ENCODE data around the gene SLC16A13. TPM values are rescaled to one million over a fixed set of nuclear protein-coding genes. Genes with fewer than 3 reads are reported as not detected.

Gene SLC16A13
- total RNA-seq, 1 donor from 2014 or later: 11.1 TPM

DNA sequence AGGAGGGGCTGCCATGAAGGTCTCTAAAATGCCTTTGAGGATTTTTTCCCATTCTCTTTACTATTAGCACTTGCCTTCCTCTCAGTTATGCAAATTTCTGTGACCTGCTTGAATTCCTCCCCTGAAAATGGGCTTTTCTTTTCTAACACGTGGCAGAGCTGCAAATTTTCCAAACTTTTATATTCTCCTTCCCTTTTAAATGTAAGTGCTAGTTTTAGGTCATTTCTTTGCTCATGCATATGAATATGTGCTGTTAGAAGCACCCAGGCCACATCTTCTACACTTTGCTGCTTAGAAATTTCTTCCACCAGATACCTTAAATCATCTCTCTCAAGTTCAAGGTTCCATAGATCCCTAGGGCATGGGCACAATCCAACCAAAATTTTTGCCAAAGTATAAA lies 32.5 kb downstream of the SLC16A13 start:
- Mint-ChIP-seq H3K4me3 (no peak overlapping the region), H3K27ac (ENCODE audit: unreplicated experiment) (no peak overlapping the region), H3K27me3 (ENCODE audit: low read depth) (peaks cover 10% of the 10 kb centered on the region), H3K36me3 (ENCODE audit: low read depth) (peaks cover 3% of the 10 kb centered on the region), H3K9me3 (peaks cover 7% of the 10 kb centered on the region), H3K4me1 (peaks cover 10% of the 10 kb centered on the region)
- DNase-seq (ENCODE audit: low read depth, low spot score): no peak
- TF ChIP-seq, protein P1, sequence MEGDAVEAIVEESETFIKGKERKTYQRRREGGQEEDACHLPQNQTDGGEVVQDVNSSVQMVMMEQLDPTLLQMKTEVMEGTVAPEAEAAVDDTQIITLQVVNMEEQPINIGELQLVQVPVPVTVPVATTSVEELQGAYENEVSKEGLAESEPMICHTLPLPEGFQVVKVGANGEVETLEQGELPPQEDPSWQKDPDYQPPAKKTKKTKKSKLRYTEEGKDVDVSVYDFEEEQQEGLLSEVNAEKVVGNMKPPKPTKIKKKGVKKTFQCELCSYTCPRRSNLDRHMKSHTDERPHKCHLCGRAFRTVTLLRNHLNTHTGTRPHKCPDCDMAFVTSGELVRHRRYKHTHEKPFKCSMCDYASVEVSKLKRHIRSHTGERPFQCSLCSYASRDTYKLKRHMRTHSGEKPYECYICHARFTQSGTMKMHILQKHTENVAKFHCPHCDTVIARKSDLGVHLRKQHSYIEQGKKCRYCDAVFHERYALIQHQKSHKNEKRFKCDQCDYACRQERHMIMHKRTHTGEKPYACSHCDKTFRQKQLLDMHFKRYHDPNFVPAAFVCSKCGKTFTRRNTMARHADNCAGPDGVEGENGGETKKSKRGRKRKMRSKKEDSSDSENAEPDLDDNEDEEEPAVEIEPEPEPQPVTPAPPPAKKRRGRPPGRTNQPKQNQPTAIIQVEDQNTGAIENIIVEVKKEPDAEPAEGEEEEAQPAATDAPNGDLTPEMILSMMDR (conservative IDR thresholded peaks at IDR 0.05): no peak

DNA sequence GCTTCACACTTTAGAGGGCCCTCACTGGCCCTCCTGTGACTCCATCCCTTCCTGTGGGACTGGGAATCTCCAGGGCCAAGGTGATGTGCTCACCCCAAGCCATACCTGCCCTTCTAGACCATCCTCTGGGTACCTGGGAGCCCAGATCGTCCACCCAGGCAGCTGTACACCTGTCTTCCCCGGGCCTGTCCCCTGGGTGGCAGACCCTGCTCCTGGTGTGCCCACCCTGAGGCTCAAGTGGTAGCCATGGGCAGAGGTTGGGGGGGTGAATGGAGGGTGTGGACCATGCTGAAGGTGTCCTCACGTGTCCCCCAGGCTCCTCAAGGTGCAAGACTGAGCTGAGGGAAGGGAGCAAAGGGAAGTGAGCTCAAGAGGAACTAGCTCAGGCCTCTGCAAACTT lies 34.9 kb downstream of the SLC16A13 start:
- Mint-ChIP-seq H3K4me3 (no peak overlapping the region), H3K27me3 (ENCODE audit: low read depth) (peaks cover 10% of the 10 kb centered on the region), H3K36me3 (ENCODE audit: low read depth) (peaks cover 3% of the 10 kb centered on the region), H3K9me3 (peaks cover 9% of the 10 kb centered on the region), H3K4me1 (no peaks in the 10 kb centered on the region), H3K27ac (ENCODE audit: unreplicated experiment) (no peak overlapping the region)
- TF ChIP-seq, protein P1 (conservative IDR thresholded peaks at IDR 0.05): no peak
- DNase-seq (ENCODE audit: low read depth, low spot score): no peak

DNA sequence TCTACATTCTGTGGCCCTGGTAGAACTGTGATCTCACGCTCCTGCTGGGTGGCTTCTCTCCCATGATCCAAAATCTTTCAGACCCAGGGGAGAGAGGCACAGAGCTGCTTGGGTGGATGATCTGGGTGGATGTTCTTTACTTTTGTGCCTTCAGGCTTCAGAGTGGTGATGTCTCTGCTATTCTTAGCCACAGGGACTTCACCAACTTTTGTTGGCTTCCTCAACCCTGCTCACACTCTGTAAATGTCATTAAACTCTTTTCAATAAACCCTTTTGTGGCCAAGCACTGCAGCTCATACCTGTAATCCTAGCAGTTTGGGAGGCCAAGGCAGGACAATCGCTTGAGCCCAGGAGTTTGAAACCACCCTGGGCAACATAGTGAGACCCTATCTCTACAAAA lies 36.6 kb downstream of the SLC16A13 start:
- H3K27ac Mint-ChIP-seq (ENCODE audit: unreplicated experiment): no peak overlapping the region
- H3K27me3 Mint-ChIP-seq (ENCODE audit: low read depth): peaks cover 10% of the 10 kb centered on the region
- peaks cover 3% of the 10 kb centered on the region for H3K36me3 Mint-ChIP-seq (ENCODE audit: low read depth)
- TF ChIP-seq, protein P1 (conservative IDR thresholded peaks at IDR 0.05): no peak
- no peak for DNase-seq (ENCODE audit: low read depth, low spot score)
- H3K9me3 Mint-ChIP-seq: peaks cover 7% of the 10 kb centered on the region
- H3K4me3 Mint-ChIP-seq: no peak overlapping the region
- H3K4me1 Mint-ChIP-seq: no peaks in the 10 kb centered on the region

DNA sequence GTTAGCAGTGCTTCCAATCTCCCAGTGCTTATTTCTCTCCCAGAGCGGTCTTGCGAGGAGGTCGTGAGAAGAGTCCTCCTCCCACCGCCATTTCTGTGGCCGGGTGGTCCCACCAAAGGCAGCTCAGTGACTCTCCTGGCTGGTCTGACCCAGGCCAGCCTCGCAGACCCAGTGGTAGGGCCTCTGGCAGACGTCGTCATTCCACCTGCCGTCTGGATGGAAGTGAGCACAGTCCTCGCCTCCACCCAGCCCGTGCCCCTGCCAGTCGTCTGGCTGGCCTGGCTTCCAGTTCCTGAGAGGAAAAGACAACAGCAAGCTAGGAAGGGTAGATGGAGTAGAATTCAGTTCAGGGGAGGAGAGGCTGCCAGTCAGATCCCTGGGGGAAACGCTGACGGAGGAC lies 39.1 kb downstream of the SLC16A13 start:
- H3K36me3 Mint-ChIP-seq (ENCODE audit: low read depth): no peaks in the 10 kb centered on the region
- H3K4me3 Mint-ChIP-seq: no peak overlapping the region
- no peaks in the 10 kb centered on the region for H3K4me1 Mint-ChIP-seq
- peaks cover 10% of the 10 kb centered on the region for H3K27me3 Mint-ChIP-seq (ENCODE audit: low read depth)
- TF ChIP-seq, protein P1 (conservative IDR thresholded peaks at IDR 0.05): no peak
- peak overlapping the region; percentile 45 for H3K27ac Mint-ChIP-seq (ENCODE audit: unreplicated experiment)
- no peak for DNase-seq (ENCODE audit: low read depth, low spot score)
- H3K9me3 Mint-ChIP-seq: peaks cover 5% of the 10 kb centered on the region

DNA sequence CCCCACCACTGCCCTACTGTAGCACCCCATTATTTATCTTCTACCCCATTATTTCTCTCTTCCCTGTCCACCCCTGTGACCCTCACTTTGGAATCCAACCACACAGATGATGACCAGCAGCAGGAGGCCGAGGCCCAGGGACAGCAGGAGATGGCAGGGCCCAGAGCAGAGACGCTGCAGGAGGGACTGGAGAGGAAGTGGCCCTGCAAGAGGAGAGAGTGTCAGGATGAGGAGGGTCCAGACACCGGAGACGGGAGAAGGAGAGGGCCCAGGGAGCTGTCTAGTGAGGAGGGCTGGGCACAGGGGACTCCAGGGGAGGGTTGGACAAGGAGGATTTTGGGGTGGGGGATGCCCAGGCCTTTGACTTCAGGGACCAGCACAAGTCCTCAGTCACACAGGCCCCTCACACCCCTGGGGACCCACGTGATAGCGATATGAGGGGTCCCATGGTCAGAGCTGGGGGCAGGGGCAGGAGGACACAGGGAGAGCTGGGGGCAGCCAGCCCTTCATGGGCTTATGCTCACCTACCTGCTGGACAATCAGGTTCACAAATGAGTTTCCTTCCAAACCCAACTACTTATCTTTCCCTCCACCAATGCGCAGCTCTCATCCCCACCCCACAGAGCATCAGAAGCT lies 42.2 kb downstream of the SLC16A13 start:
- TF ChIP-seq, protein P1 (conservative IDR thresholded peaks at IDR 0.05): no peak
- Mint-ChIP-seq H3K27me3 (ENCODE audit: low read depth) (no peaks in the 10 kb centered on the region), H3K36me3 (ENCODE audit: low read depth) (no peaks in the 10 kb centered on the region), H3K9me3 (peaks cover 11% of the 10 kb centered on the region), H3K4me3 (no peak overlapping the region), H3K4me1 (no peaks in the 10 kb centered on the region), H3K27ac (ENCODE audit: unreplicated experiment) (no peak overlapping the region)
- no peak for DNase-seq (ENCODE audit: low read depth, low spot score)
